ENCODE measurements around the gene NGF. TPM values are rescaled to one million over a fixed set of nuclear protein-coding genes. Genes with fewer than 3 reads are reported as not detected.

NGF gene
- total and polyA plus RNA-seq, 9 of the 15 experiments (the other 6 are each of a cell fraction or from before 2014, with no cell fraction given) = not detected

DNA sequence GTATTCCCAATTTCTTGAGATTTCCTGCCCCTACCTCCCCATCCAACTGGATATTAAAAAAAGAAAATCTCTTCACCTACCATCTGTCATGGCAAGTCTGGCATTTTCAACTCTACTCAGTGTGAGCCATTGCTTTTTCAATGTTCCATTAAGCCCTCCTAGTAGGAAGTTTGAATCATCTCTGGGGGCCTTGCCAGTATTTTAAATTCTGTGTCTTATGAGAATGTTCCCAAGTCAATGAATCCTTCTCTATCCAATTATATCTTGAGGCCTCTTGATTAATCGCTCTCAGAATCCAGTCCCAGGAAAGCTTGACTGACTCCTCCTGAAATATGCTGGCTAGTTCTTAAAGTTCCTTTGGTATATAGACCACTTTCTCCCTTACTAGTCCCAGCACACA, 91.5 kb downstream of the NGF start (continued):
- TF ChIP-seq DIDO1 (tag; IDR thresholded peaks at IDR 0.05; ENCODE audit: low read depth) (no peak), ZNF197 (CRISPR knock-in tag; IDR thresholded peaks at IDR 0.05; ENCODE audit: low read depth) (no peak), NR2C2 (CRISPR knock-in tag; IDR thresholded peaks at IDR 0.05) (no peak), NR2C2 (tag; IDR thresholded peaks at IDR 0.05) (no peak)

DNA sequence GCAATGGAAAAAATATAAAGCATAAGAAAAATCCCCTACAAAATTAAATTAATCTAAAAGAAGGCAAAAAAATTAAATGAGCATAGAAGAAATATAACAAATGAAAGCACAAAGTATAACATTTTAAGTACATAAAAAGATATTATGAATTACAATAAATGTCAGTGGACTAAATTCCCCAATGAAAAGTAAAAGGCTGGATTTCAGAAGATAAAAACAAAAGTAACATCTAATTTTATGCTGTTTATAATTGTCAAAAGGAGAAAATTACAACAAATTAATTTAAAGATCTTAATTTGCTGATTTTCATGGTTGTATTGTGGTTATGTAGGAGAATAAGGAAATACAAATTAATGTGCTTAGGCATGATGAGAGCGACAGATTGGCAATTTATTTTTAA, 92.8 kb downstream of the NGF start:
- H3K27me3 ChIP-seq (ENCODE audit: control insufficient read depth in 2 of 2, insufficient read depth in 2 of 2, low read length in 2 of 2) = no peaks in the 10 kb centered on the region
- H3K9ac ChIP-seq (ENCODE audit: insufficient read depth in 1 of 2, low read depth in 2 of 2, low read length in 2 of 2) = no peak overlapping the region
- BruUV-seq (replicated peaks) = no TSS peak
- H3K9me3 ChIP-seq (replicated peaks; ENCODE audit: control insufficient read depth, insufficient read depth, low read depth, low read length) = no peaks in the 10 kb centered on the region
- no peaks in the 10 kb centered on the region for H3K4me1 ChIP-seq (replicated peaks in 1 of 2; ENCODE audit: control insufficient read depth in 2 of 2, insufficient read depth in 2 of 2, low read length in 2 of 2)
- in situ Hi-C loops (cut with MboI) (no loop called here), intact Hi-C loops (cut with micrococcal nuclease) (no loop called here)
- ChIA-PET CTCF (ENCODE audit: low intra/inter-chr PET ratio) (no interaction called here), POLR2A (no interaction called here)
- H3K79me2 ChIP-seq (ENCODE audit: control insufficient read depth, insufficient read depth, low read length) = no peaks in the 10 kb centered on the region
- H3K9me1 ChIP-seq (ENCODE audit: control insufficient read depth, insufficient read depth, low read length) = no peaks in the 10 kb centered on the region
- FAIRE-seq (no peak), DNase-seq (ENCODE audit: extremely low read depth in 1 of 4, low spot score in 3 of 4) (no peak), ATAC-seq (no peak)
- H4K20me1 ChIP-seq (replicated peaks; ENCODE audit: control insufficient read depth, insufficient read depth, low read length) = no peaks in the 10 kb centered on the region
- no peak overlapping the region for H3K4me2 ChIP-seq (ENCODE audit: insufficient read depth, low read length)
- no peak overlapping the region for H2AFZ ChIP-seq (ENCODE audit: low read depth, low read length)
- H3K27ac ChIP-seq (ENCODE audit: extremely low read depth, low read depth, low read length) = no peak overlapping the region
- no peaks in the 10 kb centered on the region for H3K36me3 ChIP-seq (ENCODE audit: control insufficient read depth, insufficient read depth, low read length)
- H3K4me3 ChIP-seq = no peak overlapping the region
- WGBS (ENCODE audit: insufficient coverage, low coverage, missing lambda C conversion rate) = 4% methylated on average over 1 of the region's 1 CpG
- TF ChIP-seq ZNF507 (tag; conservative IDR thresholded peaks at IDR 0.05) (peak; percentile 95), TEAD4 (IDR thresholded peaks at IDR 0.05; ENCODE audit: low read length) (no peak), TEAD4 (CRISPR knock-in tag; IDR thresholded peaks at IDR 0.05; ENCODE audit: borderline replicate concordance) (no peak), MYNN (IDR thresholded peaks at IDR 0.05) (no peak), MYNN (CRISPR knock-in tag; IDR thresholded peaks at IDR 0.05) (no peak), NR2C1 (IDR thresholded peaks at IDR 0.05) (no peak), NR2C1 (tag; IDR thresholded peaks at IDR 0.05) (no peak), PHB (CRISPR knock-in tag; IDR thresholded peaks at IDR 0.05) (no peak), ZNF165 (CRISPR knock-in tag; IDR thresholded peaks at IDR 0.05; ENCODE audit: borderline replicate concordance) (no peak), EHMT2 (IDR thresholded peaks at IDR 0.05) (no peak), HDAC1 (IDR thresholded peaks at IDR 0.05) (no peak)
